ENCODE data around the gene TOE1.

TOE1 gene

GRCh38 chr1:45322486-45323040 lies 17.4 kb upstream of the TOE1 start:
- TF ChIP-seq CTCF (IDR thresholded peaks at IDR 0.05; ENCODE audit: low read depth, low read length), result no peak
- Histone ChIP-seq H3K36me3 (peaks cover 15% of the 10 kb centered on the region), H3K9me3 (ENCODE audit: severe bottlenecking) (no peaks in the 10 kb centered on the region), H3K27ac (no peak overlapping the region), H3K4me3 (ENCODE audit: low read depth, low read length) (no peak overlapping the region), H3K27me3 (ENCODE audit: insufficient read depth, low read depth, severe bottlenecking) (no peaks in the 10 kb centered on the region)
- no peak for DNase-seq

- Histone ChIP-seq H3K9me3 (ENCODE audit: severe bottlenecking) (no peaks in the 10 kb centered on the region), H3K27me3 (ENCODE audit: insufficient read depth, low read depth, severe bottlenecking) (no peaks in the 10 kb centered on the region), H3K36me3 (peaks cover 13% of the 10 kb centered on the region), H3K27ac (no peak overlapping the region), H3K4me3 (ENCODE audit: low read depth, low read length) (no peak overlapping the region)
- TF ChIP-seq CTCF (IDR thresholded peaks at IDR 0.05; ENCODE audit: low read depth, low read length), result no peak
- DNase-seq, result no peak
These were observed 14.0 kb upstream of the TOE1 start for GRCh38 chr1:45325851-45326506.

GRCh38 chr1:45326627-45327623 lies 13.0 kb upstream of the TOE1 start, which contains the start of gene HPDL:
HPDL (plus strand) TSS chr1:45326895; CDS start chr1:45327149, 254 bp downstream.
- no peak within 1 kb of the TSS for H3K4me3 ChIP-seq (ENCODE audit: low read depth, low read length)
- DNase-seq, result no peak
- no peak for TF ChIP-seq CTCF (IDR thresholded peaks at IDR 0.05; ENCODE audit: low read depth, low read length)

GRCh38 chr1:45327644-45328515 lies 12.1 kb upstream of the TOE1 start:
- TF ChIP-seq CTCF (IDR thresholded peaks at IDR 0.05; ENCODE audit: low read depth, low read length), result no peak
- Histone ChIP-seq H3K4me3 (ENCODE audit: low read depth, low read length) (no peak overlapping the region), H3K36me3 (peaks cover 32% of the 10 kb centered on the region), H3K27me3 (ENCODE audit: insufficient read depth, low read depth, severe bottlenecking) (no peaks in the 10 kb centered on the region), H3K27ac (no peak overlapping the region), H3K9me3 (ENCODE audit: severe bottlenecking) (no peaks in the 10 kb centered on the region)
- DNase-seq, result no peak

More at GRCh38 chr1:45326627-45327623, 13.0 kb upstream of the TOE1 start, which contains the start of gene HPDL:
- peaks cover 23% of the 10 kb centered on the region for H3K36me3 ChIP-seq
- H3K9me3 ChIP-seq (ENCODE audit: severe bottlenecking), result no peaks in the 10 kb centered on the region
- no peaks in the 10 kb centered on the region for H3K27me3 ChIP-seq (ENCODE audit: insufficient read depth, low read depth, severe bottlenecking)
- no peak within 1 kb of the TSS for H3K27ac ChIP-seq

GRCh38 chr1:45328680-45329079 lies 11.3 kb upstream of the TOE1 start:
- no peak overlapping the region for H3K27ac ChIP-seq
- no peaks in the 10 kb centered on the region for H3K9me3 ChIP-seq (ENCODE audit: severe bottlenecking)
- H3K27me3 ChIP-seq (ENCODE audit: insufficient read depth, low read depth, severe bottlenecking), result no peaks in the 10 kb centered on the region
- peaks cover 39% of the 10 kb centered on the region for H3K36me3 ChIP-seq
- no peak for TF ChIP-seq CTCF (IDR thresholded peaks at IDR 0.05; ENCODE audit: low read depth, low read length)
- no peak for DNase-seq
- H3K4me3 ChIP-seq (ENCODE audit: low read depth, low read length), result no peak overlapping the region

Measured in WERI-Rb-1 (cell line).